Lung (tissue), 12 donors: ENCODE measurements around the gene DOCK10. TPM values are rescaled to one million over a fixed set of nuclear protein-coding genes. Genes with fewer than 3 reads are reported as not detected.

Source experiments
- ATAC-seq: fragments of 200-7000 bp; cut with Tn5 transposase; one replicate; pipeline ENCODE4 v1.9.1; 2020; ENCODE audit warnings: moderate number of reproducible peaks; ENCODE audit not compliant: insufficient read depth, low FRiP score
- DNase-seq, 3 donors: peaks; one replicate each; pipeline ENCODE4 v3.0.0-alpha.2; 2013 to 2017
- H3K27ac ChIP-seq, 2 donors: one replicate each; pipeline ENCODE4 v1.5.1; 2013; ENCODE audit warnings: mild to moderate bottlenecking in 2 of 2, moderate library complexity in 2 of 2, control low read depth in 1 of 2, inconsistent platforms in 1 of 2, low read depth in 1 of 2, low read length in 1 of 2
- H3K27me3 ChIP-seq, 3 donors: one replicate each; pipeline ENCODE4 v1.5.1; 2013; ENCODE audit warnings: low read length in 2 of 3; ENCODE audit not compliant: control insufficient read depth in 3 of 3, insufficient read depth in 3 of 3
- H3K36me3 ChIP-seq, 4 donors: one replicate each; pipeline ENCODE4 v1.5.1; 2013; ENCODE audit warnings: low read length in 4 of 4, mild to moderate bottlenecking in 1 of 4, moderate library complexity in 1 of 4; ENCODE audit not compliant: control insufficient read depth in 4 of 4, insufficient read depth in 4 of 4
- H3K4me1 ChIP-seq, 5 donors: one replicate each; pipeline ENCODE4 v1.5.1; 2013; ENCODE audit warnings: low read length in 5 of 5, mild to moderate bottlenecking in 2 of 5, moderate library complexity in 1 of 5; ENCODE audit not compliant: control insufficient read depth in 5 of 5, insufficient read depth in 5 of 5
- H3K4me3 ChIP-seq: one replicate; pipeline ENCODE4 v1.5.1; 2013; ENCODE audit warnings: mild to moderate bottlenecking, control low read depth, moderate library complexity
- H3K9ac ChIP-seq, 2 donors: one replicate each; pipeline ENCODE4 v1.5.1; 2013; ENCODE audit warnings: low read length in 2 of 2, control low read depth in 1 of 2; ENCODE audit not compliant: insufficient read depth in 1 of 2
- H3K9me3 ChIP-seq, 4 donors: one replicate each; pipeline ENCODE4 v1.5.1; 2013; ENCODE audit warnings: low read length in 3 of 4, mild to moderate bottlenecking in 1 of 4, moderate library complexity in 1 of 4; ENCODE audit not compliant: control insufficient read depth in 4 of 4, insufficient read depth in 3 of 4
- WGBS, 2 donors: extraction: QIAGEN DNeasy Blood & Tissue Kit; methylation state at CpG; one replicate each; pipeline ENCODE4 v1.1.7; 2013; 5-methylcytosine and 5-hydroxymethylcytosine counted together
- polyA plus RNA-seq, 2 donors: library from polyadenylated mRNA; stranded (reverse); fragments of 200-250 nt; gene quantifications; one replicate each; pipeline ENCODE4 v1.2.1, GENCODE V29; 2013
- total RNA-seq, 2 donors: library from RNA; depleted of rRNA in 1 of 2; stranded (reverse); fragments of >200 nt in 1 of 2; gene quantifications; one replicate each; pipeline ENCODE4 v1.2.1, GENCODE V29; 2014 to 2021
- TF ChIP-seq, protein P1 (sequence below): IDR thresholded peaks from 2 replicates; pipeline ENCODE4 v1.5.1; 2012; ENCODE audit warnings: mild to moderate bottlenecking; ENCODE audit errors: control extremely low read depth, extremely low read depth
- donor health status: control.
- donor health status: control.
- donor health status: Bipolar disorder and iron deficiency.
- donor health status: healthy.
- donor health status: DM: yes; HTN: yes; CAD: no.

The DOCK10 gene
- total and polyA plus RNA-seq, 4 donors: 3.1 to 39.8 (median 18.0) TPM

DNA sequence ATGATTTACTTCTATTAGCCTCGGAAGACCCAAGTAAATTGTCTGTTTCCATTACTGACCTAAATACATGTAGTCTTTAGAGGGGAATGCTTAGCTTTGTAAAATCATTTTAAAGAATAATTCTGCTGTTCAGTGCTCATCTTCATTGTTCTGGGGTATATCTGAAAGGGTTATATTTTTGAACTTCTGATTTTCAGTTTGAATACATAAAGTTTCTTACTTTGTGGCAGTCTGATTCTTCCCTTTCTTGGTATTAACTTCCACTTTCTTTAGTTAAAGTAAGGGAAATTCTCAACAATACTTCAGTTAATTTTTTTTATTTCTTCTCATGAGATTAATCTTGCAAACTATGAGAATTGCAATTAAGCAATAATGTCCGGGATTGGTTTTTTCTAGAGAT lies 148.4 kb downstream of the DOCK10 start:
- TF ChIP-seq, protein P1, sequence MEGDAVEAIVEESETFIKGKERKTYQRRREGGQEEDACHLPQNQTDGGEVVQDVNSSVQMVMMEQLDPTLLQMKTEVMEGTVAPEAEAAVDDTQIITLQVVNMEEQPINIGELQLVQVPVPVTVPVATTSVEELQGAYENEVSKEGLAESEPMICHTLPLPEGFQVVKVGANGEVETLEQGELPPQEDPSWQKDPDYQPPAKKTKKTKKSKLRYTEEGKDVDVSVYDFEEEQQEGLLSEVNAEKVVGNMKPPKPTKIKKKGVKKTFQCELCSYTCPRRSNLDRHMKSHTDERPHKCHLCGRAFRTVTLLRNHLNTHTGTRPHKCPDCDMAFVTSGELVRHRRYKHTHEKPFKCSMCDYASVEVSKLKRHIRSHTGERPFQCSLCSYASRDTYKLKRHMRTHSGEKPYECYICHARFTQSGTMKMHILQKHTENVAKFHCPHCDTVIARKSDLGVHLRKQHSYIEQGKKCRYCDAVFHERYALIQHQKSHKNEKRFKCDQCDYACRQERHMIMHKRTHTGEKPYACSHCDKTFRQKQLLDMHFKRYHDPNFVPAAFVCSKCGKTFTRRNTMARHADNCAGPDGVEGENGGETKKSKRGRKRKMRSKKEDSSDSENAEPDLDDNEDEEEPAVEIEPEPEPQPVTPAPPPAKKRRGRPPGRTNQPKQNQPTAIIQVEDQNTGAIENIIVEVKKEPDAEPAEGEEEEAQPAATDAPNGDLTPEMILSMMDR: no peak
- H3K27ac ChIP-seq: no peak overlapping the region
- no peak overlapping the region for H3K9ac ChIP-seq
- peaks cover 0 to 12% (median 7%) of the 10 kb centered on the region in 4 donors for H3K36me3 ChIP-seq
- WGBS, 2 donors: 58 to 74% methylated on average over 2 of the region's 2 CpGs
- H3K9me3 ChIP-seq: no peaks in the 10 kb centered on the region
- ATAC-seq (no peak), DNase-seq (no peak)
- no peaks in the 10 kb centered on the region for H3K27me3 ChIP-seq
- no peak overlapping the region for H3K4me3 ChIP-seq
- H3K4me1 ChIP-seq: no peaks in the 10 kb centered on the region

DNA sequence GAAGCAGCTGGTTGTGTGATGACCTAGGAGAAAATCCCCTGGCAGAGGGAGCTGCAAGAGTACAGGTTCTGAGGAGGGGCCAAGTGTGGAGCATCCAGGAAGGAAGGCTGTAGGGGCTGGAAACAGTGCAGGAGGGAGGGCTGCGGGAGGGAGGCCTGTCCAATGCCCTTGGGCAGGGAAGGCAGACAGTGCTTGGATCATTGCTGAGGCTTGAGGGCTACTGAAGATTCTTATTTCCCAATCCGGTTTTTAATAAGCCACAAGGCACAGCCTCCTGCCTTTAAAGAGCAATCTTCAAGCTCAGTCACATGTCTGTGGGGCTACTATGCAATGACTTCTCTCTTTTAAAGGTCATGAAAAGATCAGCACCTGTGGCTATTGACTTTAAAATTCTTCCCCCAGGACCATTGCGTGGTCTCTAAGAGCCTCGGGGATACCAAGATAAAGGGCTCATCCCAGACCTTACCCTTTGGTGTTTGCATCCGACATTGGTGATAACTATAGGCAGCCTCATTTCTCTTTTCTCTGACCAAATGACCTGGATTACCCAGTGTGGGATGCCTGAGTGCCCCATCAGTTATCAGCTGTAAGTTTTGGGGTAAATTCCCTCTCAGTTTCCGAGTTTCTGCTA lies 149.6 kb downstream of the DOCK10 start:
- Histone ChIP-seq H3K9ac (no peak overlapping the region), H3K27ac (no peak overlapping the region), H3K9me3 (no peaks in the 10 kb centered on the region), H3K4me1 (no peaks in the 10 kb centered on the region), H3K36me3 (peaks cover 0 to 18% (median 8%) of the 10 kb centered on the region in 4 donors), H3K4me3 (no peak overlapping the region), H3K27me3 (no peaks in the 10 kb centered on the region)
- ATAC-seq (no peak), DNase-seq (no peak)
- TF ChIP-seq, protein P1: no peak
- WGBS, 2 donors: 74 to 75% methylated on average over 6 of the region's 6 CpGs

DNA sequence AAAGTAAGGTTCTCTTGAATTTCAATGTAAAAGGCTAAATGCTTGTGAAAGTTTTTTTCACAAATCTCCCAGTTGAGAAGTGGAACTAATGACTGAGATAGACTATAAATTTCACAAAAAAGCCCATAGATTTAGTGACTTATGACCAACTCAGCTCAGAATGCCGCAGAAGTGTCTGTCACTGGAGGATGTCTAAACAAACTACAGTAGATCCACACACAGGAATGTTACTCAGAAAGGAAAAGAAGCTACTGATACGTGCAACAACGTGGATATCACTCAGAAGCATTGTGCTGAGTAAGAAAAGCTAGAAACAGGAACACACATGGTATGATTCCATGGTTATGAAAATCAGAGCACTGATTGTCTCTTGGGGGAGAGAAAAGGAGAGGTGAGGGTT lies 151.9 kb downstream of the DOCK10 start:
- H3K4me3 ChIP-seq: no peak overlapping the region
- DNase-seq (no peak), ATAC-seq (no peak)
- 65 to 68% methylated on average over 3 of the region's 3 CpGs for WGBS, 2 donors
- no peak overlapping the region for H3K27ac ChIP-seq
- H3K36me3 ChIP-seq: peaks cover 0 to 28% (median 11%) of the 10 kb centered on the region in 4 donors
- no peak overlapping the region for H3K9ac ChIP-seq
- no peaks in the 10 kb centered on the region for H3K9me3 ChIP-seq
- TF ChIP-seq, protein P1: no peak
- no peaks in the 10 kb centered on the region for H3K4me1 ChIP-seq
- H3K27me3 ChIP-seq: no peaks in the 10 kb centered on the region

DNA sequence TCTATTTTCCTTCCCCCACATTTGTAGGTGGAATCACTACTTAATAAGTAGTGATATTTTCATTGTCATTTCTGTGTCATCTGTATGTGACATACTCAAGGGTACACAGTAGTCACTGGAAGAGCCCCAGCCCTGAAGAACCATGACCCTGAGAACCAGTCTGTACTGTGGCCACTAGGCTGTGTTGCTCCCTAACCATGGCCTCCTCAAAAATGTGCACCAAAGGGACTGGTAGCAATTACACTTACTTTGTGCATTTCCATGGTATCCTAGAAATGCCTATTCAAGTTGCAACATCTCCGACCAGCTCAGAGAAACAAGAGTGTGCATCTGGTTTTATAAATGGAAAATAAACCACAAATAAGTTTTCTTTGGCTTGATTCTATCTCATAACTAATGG lies 155.1 kb downstream of the DOCK10 start:
- no peak for ATAC-seq

More for the DNA sequence above, 155.1 kb downstream of the DOCK10 start:
- Histone ChIP-seq H3K9me3 (no peaks in the 10 kb centered on the region), H3K9ac (no peak overlapping the region), H3K4me3 (no peak overlapping the region), H3K36me3 (peaks cover 0 to 34% (median 17%) of the 10 kb centered on the region in 4 donors), H3K27ac (no peak overlapping the region), H3K27me3 (no peaks in the 10 kb centered on the region), H3K4me1 (peaks cover 0 to 5% (median 0%) of the 10 kb centered on the region in 5 donors)
- 58 to 89% methylated on average over 1 of the region's 1 CpG for WGBS, 2 donors
- TF ChIP-seq, protein P1: no peak
- no peak for DNase-seq
